CD4-positive, alpha-beta T cell treated with Interleukin-10 for 1 hour (primary cell): ENCODE data around the gene RAB7A.
A peak's percentile ranks its signal among the peaks of the same experiment; 100 is the strongest.

Source experiments
- DNase-seq: peaks from one replicate; pipeline ENCODE4 v3.0.0-alpha.2; 2020

The RAB7A gene

GRCh38 chr3:128726023-128727016 is at the start of gene RAB7A:
TSS of gene RAB7A (plus strand) at chr3:128726183. CDS start at chr3:128795368, 69,185 bp downstream.
- peak; percentile 96 for DNase-seq

- DNase-seq: no peak
Observed at GRCh38 chr3:128679338-128679737, 46.6 kb upstream of the RAB7A start.

- DNase-seq: peak; percentile 97
Observed at GRCh38 chr3:128680603-128681368, 45.2 kb upstream of the RAB7A start.

- DNase-seq: no peak
Observed at GRCh38 chr3:128681369-128681829, 44.6 kb upstream of the RAB7A start.

GRCh38 chr3:128683957-128684356 is 42.0 kb upstream of the RAB7A start:
- no peak for DNase-seq

- no peak for DNase-seq
Observed at GRCh38 chr3:128684986-128685726, 40.8 kb upstream of the RAB7A start.

GRCh38 chr3:128686465-128686864 is 39.5 kb upstream of the RAB7A start:
- DNase-seq: no peak

GRCh38 chr3:128689060-128689459 is 36.9 kb upstream of the RAB7A start:
- no peak for DNase-seq

- DNase-seq: no peak
Observed at GRCh38 chr3:128693696-128694095, 32.3 kb upstream of the RAB7A start.

- DNase-seq: no peak
Observed at GRCh38 chr3:128697341-128697740, 28.6 kb upstream of the RAB7A start.

- no peak for DNase-seq
Observed at GRCh38 chr3:128698211-128699047, 27.6 kb upstream of the RAB7A start.

- DNase-seq: no peak
Observed at GRCh38 chr3:128701342-128702212, 24.4 kb upstream of the RAB7A start.

GRCh38 chr3:128702391-128702790 is 23.6 kb upstream of the RAB7A start:
- DNase-seq: no peak

- no peak for DNase-seq
Observed at GRCh38 chr3:128703561-128703960, 22.4 kb upstream of the RAB7A start.

GRCh38 chr3:128706086-128706615 is 19.8 kb upstream of the RAB7A start:
- DNase-seq: no peak

GRCh38 chr3:128707928-128708494 is 18.0 kb upstream of the RAB7A start:
- DNase-seq: no peak

- DNase-seq: no peak
Observed at GRCh38 chr3:128709038-128709437, 16.9 kb upstream of the RAB7A start.

GRCh38 chr3:128709506-128710210 is 16.3 kb upstream of the RAB7A start:
- no peak for DNase-seq

GRCh38 chr3:128710816-128711433 is 15.1 kb upstream of the RAB7A start:
- no peak for DNase-seq
